Lung (tissue), 12 donors: ENCODE results near the gene ASTL. TPM values are rescaled to one million over a fixed set of nuclear protein-coding genes. Genes with fewer than 3 reads are reported as not detected.
"Not testable (repeated sequence)": the region's sequence is repeated elsewhere in the genome, so short reads cannot be mapped to it uniquely, and the experiment has no call there.

Experiments
- ATAC-seq: fragments of 200-7000 bp; cut with Tn5 transposase; one replicate; pipeline ENCODE4 v1.9.1; 2020; ENCODE audit warnings: moderate number of reproducible peaks; ENCODE audit not compliant: insufficient read depth, low FRiP score
- DNase-seq, 3 donors: peaks; one replicate each; pipeline ENCODE4 v3.0.0-alpha.2; 2013 to 2017
- H3K27ac ChIP-seq, 2 donors: one replicate each; pipeline ENCODE4 v1.5.1; 2013; ENCODE audit warnings: mild to moderate bottlenecking in 2 of 2, moderate library complexity in 2 of 2, control low read depth in 1 of 2, inconsistent platforms in 1 of 2, low read depth in 1 of 2, low read length in 1 of 2
- H3K27me3 ChIP-seq, 3 donors: one replicate each; pipeline ENCODE4 v1.5.1; 2013; ENCODE audit warnings: low read length in 2 of 3; ENCODE audit not compliant: control insufficient read depth in 3 of 3, insufficient read depth in 3 of 3
- H3K36me3 ChIP-seq, 4 donors: one replicate each; pipeline ENCODE4 v1.5.1; 2013; ENCODE audit warnings: low read length in 4 of 4, mild to moderate bottlenecking in 1 of 4, moderate library complexity in 1 of 4; ENCODE audit not compliant: control insufficient read depth in 4 of 4, insufficient read depth in 4 of 4
- H3K4me1 ChIP-seq, 5 donors: one replicate each; pipeline ENCODE4 v1.5.1; 2013; ENCODE audit warnings: low read length in 5 of 5, mild to moderate bottlenecking in 2 of 5, moderate library complexity in 1 of 5; ENCODE audit not compliant: control insufficient read depth in 5 of 5, insufficient read depth in 5 of 5
- H3K4me3 ChIP-seq: one replicate; pipeline ENCODE4 v1.5.1; 2013; ENCODE audit warnings: mild to moderate bottlenecking, control low read depth, moderate library complexity
- H3K9ac ChIP-seq, 2 donors: one replicate each; pipeline ENCODE4 v1.5.1; 2013; ENCODE audit warnings: low read length in 2 of 2, control low read depth in 1 of 2; ENCODE audit not compliant: insufficient read depth in 1 of 2
- H3K9me3 ChIP-seq, 4 donors: one replicate each; pipeline ENCODE4 v1.5.1; 2013; ENCODE audit warnings: low read length in 3 of 4, mild to moderate bottlenecking in 1 of 4, moderate library complexity in 1 of 4; ENCODE audit not compliant: control insufficient read depth in 4 of 4, insufficient read depth in 3 of 4
- WGBS, 2 donors: extraction: QIAGEN DNeasy Blood & Tissue Kit; methylation state at CpG; one replicate each; pipeline ENCODE4 v1.1.7; 2013; 5-methylcytosine and 5-hydroxymethylcytosine counted together
- polyA plus RNA-seq, 2 donors: library from polyadenylated mRNA; stranded (reverse); fragments of 200-250 nt; gene quantifications; one replicate each; pipeline ENCODE4 v1.2.1, GENCODE V29; 2013
- total RNA-seq, 2 donors: library from RNA; depleted of rRNA in 1 of 2; stranded (reverse); fragments of >200 nt in 1 of 2; gene quantifications; one replicate each; pipeline ENCODE4 v1.2.1, GENCODE V29; 2014 to 2021
- TF ChIP-seq, protein P1 (sequence below): IDR thresholded peaks from 2 replicates; pipeline ENCODE4 v1.5.1; 2012; ENCODE audit warnings: mild to moderate bottlenecking; ENCODE audit errors: control extremely low read depth, extremely low read depth
- donor health status: control.
- donor health status: control.
- donor health status: Bipolar disorder and iron deficiency.
- donor health status: healthy.
- donor health status: DM: yes; HTN: yes; CAD: no.

The ASTL gene
- total and polyA plus RNA-seq, 4 donors, result 0.14 to 0.34 TPM; not detected in 2

DNA sequence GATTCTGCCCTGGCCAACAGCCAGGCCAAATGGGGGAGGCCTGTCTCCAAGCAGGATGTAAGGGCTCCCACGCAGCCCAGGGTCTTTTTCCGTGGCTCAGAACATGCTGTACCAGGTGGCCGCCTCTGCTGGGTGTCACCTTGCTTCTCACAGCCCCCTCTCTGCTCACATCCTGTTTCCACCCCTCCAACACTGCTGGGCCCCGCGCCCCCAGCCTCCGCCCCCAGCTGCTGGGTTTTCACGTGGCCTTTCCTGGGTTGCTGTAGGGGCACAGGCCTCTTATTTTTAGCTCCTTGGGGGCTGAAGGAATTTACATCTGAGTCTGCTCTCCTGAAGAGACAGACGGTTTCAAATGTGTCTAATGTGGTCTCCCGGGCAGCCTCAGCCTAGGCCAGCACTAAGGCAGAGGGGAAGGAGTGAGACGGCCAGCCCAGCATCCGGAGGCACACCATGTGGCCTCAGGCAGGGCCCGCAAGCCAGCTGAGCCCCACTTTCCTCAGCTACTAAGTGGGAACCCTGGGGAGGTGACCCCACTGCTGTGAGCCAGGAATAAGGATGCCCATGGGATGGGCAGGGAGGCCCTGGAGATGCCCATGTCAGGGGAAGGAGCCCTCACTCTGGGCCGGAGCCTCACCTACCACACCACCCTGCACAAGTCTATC lies 25.6 kb upstream of the ASTL start:
- no peak overlapping the region for H3K4me3 ChIP-seq
- H3K4me1 ChIP-seq, result peaks cover 0 to 17% (median 0%) of the 10 kb centered on the region in 5 donors
- H3K27me3 ChIP-seq, result no peaks in the 10 kb centered on the region
- 47 to 64% methylated on average over 13 of the region's 13 CpGs for WGBS, 2 donors
- H3K9me3 ChIP-seq, result no peaks in the 10 kb centered on the region
- H3K9ac ChIP-seq, result peak overlapping the region in 1 of 2 donors; percentile 6
- no peak for ATAC-seq
- H3K36me3 ChIP-seq, result no peaks in the 10 kb centered on the region
- peak overlapping the region in 1 of 2 donors; percentile 7 for H3K27ac ChIP-seq
- TF ChIP-seq, protein P1, sequence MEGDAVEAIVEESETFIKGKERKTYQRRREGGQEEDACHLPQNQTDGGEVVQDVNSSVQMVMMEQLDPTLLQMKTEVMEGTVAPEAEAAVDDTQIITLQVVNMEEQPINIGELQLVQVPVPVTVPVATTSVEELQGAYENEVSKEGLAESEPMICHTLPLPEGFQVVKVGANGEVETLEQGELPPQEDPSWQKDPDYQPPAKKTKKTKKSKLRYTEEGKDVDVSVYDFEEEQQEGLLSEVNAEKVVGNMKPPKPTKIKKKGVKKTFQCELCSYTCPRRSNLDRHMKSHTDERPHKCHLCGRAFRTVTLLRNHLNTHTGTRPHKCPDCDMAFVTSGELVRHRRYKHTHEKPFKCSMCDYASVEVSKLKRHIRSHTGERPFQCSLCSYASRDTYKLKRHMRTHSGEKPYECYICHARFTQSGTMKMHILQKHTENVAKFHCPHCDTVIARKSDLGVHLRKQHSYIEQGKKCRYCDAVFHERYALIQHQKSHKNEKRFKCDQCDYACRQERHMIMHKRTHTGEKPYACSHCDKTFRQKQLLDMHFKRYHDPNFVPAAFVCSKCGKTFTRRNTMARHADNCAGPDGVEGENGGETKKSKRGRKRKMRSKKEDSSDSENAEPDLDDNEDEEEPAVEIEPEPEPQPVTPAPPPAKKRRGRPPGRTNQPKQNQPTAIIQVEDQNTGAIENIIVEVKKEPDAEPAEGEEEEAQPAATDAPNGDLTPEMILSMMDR, result no peak
- DNase-seq, result peak; percentile 37 to 70 (median 44)

DNA sequence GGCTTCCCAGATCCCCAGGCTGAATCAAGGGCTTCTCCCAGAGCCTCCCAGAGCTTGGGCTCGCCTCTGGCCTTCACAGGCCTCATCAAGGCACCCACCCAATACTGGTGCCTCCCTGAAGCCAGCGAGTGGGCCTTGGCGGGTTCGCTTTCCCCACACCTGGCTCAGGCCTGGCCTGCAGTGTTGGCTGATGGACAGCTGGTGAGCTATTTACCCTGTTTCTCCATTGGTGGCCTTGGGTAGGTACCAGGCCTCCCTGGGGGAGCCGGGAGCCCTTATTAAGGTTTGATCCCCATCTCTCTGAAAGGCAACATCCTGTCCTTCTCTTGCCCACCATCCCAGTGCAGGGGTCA lies 25.1 kb upstream of the ASTL start:
- H3K36me3 ChIP-seq, result no peaks in the 10 kb centered on the region
- H3K4me1 ChIP-seq, result peaks cover 0 to 17% (median 0%) of the 10 kb centered on the region in 5 donors
- DNase-seq (no peak), ATAC-seq (no peak)
- no peaks in the 10 kb centered on the region for H3K9me3 ChIP-seq
- no peak overlapping the region for H3K9ac ChIP-seq
- no peak overlapping the region for H3K27ac ChIP-seq
- H3K4me3 ChIP-seq, result no peak overlapping the region
- TF ChIP-seq, protein P1, result no peak
- H3K27me3 ChIP-seq, result no peaks in the 10 kb centered on the region
- WGBS, 2 donors, result 89 to 90% methylated on average over 5 of the region's 5 CpGs

DNA sequence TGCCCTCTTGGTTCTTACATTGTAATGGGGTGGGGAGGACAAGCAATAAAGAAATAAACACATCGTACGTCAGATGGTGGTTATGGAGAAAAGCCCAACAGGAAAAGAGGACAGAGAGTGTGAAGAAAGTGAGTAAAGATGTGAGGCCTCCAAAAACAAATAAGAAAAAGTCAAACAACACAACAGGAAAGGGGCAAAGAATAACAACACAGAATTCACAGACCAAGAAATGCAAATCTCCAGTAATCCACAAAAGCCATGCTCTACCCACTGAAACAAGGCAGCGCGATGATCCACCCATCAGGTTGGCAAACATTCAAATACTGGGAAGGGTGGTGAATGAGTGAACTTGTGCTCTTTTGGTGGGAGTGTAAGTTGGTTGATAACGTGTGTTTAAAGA lies 23.6 kb upstream of the ASTL start:
- TF ChIP-seq, protein P1, result no peak
- Histone ChIP-seq H3K9ac (no peak overlapping the region), H3K36me3 (no peaks in the 10 kb centered on the region), H3K9me3 (no peaks in the 10 kb centered on the region), H3K4me1 (peaks cover 0 to 17% (median 0%) of the 10 kb centered on the region in 5 donors), H3K27ac (no peak overlapping the region), H3K27me3 (peaks cover 0 to 6% (median 0%) of the 10 kb centered on the region in 3 donors), H3K4me3 (no peak overlapping the region)
- DNase-seq, result peak in 1 of 3 donors; percentile 35
- 48 to 63% methylated on average over 5 of the region's 5 CpGs for WGBS, 2 donors
- no peak for ATAC-seq

DNA sequence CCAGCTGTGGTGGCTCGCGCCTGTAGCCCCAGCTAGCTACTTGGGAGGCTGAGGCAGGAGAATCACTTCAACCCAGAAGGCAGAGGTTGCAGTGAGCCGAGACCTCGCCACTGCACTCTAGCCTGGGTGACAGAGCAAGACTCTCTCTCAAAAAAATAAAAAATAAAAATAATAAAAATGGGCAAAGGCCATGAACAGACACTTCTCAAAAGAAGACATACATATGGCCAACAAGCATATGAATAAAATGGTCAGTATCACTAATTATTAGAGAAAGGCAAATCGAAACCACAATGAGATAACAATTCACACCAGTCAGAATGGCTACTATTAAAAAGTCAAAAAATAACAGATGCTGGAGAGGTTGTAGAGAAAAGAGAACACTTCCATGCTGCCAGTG lies 22.1 kb upstream of the ASTL start:
- not testable (repeated sequence) for H3K9me3 ChIP-seq, H3K36me3 ChIP-seq, DNase-seq, H3K4me3 ChIP-seq, H3K27me3 ChIP-seq, H3K27ac ChIP-seq, ATAC-seq, H3K9ac ChIP-seq
- H3K4me1 ChIP-seq, result peaks cover 0 to 17% (median 0%) of the 10 kb centered on the region in 5 donors
- 97 to 100% methylated on average over 5 of the region's 5 CpGs for whole genome bisulfite sequencing, 2 donors
